Vagina (tissue), 2 donors: ENCODE measurements around the gene GLUD2.
"Not testable (repeated sequence)": the region's sequence is repeated elsewhere in the genome, so short reads cannot be mapped to it uniquely, and the experiment has no call there.

Source experiments
- POLR2AphosphoS5 ChIP-seq, 2 donors: sonication (generic); formaldehyde crosslinking; IDR thresholded peaks; one replicate each; pipeline ENCODE4 v1.9.0; 2017; ENCODE audit warnings: antibody characterized with exemption in 2 of 2, mild to moderate bottlenecking in 2 of 2, low read depth in 1 of 2; ENCODE audit not compliant: insufficient read depth in 1 of 2
- TF ChIP-seq, protein P1 (sequence below), 3 experiments: fragments of 450-650 bp in 2 of 3; fragments of 200-600 bp in 1 of 3; sonication (generic) in 1 of 3; IDR thresholded peaks; one replicate each; pipeline ENCODE4 v1.5.1; 2017 to 2019; ENCODE audit warnings: antibody characterized with exemption in 3 of 3, mild to moderate bottlenecking in 2 of 3, moderate library complexity in 2 of 3

DNA sequence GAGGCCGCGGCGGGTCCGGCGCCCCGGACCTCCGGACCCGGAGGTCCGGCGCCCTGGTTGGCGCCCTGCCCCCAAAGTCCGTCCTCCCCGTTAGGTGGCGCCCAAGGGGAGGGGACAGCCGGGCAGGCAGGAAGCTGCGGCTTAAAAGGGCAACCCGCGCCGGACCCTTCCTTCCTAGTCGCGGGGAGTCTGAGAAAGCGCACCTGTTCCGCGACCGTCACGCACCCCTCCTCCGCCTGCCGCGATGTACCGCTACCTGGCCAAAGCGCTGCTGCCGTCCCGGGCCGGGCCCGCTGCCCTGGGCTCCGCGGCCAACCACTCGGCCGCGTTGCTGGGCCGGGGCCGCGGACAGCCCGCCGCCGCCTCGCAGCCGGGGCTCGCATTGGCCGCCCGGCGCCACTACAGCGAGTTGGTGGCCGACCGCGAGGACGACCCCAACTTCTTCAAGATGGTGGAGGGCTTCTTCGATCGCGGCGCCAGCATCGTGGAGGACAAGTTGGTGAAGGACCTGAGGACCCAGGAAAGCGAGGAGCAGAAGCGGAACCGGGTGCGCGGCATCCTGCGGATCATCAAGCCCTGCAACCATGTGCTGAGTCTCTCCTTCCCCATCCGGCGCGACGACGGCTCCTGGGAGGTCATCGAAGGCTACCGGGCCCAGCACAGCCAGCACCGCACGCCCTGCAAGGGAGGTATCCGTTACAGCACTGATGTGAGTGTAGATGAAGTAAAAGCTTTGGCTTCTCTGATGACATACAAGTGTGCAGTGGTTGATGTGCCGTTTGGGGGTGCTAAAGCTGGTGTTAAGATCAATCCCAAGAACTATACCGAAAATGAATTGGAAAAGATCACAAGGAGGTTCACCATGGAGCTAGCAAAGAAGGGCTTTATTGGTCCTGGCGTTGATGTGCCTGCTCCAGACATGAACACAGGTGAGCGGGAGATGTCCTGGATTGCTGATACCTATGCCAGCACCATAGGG is at the start of gene GLUD2:
- TF ChIP-seq, protein P1, sequence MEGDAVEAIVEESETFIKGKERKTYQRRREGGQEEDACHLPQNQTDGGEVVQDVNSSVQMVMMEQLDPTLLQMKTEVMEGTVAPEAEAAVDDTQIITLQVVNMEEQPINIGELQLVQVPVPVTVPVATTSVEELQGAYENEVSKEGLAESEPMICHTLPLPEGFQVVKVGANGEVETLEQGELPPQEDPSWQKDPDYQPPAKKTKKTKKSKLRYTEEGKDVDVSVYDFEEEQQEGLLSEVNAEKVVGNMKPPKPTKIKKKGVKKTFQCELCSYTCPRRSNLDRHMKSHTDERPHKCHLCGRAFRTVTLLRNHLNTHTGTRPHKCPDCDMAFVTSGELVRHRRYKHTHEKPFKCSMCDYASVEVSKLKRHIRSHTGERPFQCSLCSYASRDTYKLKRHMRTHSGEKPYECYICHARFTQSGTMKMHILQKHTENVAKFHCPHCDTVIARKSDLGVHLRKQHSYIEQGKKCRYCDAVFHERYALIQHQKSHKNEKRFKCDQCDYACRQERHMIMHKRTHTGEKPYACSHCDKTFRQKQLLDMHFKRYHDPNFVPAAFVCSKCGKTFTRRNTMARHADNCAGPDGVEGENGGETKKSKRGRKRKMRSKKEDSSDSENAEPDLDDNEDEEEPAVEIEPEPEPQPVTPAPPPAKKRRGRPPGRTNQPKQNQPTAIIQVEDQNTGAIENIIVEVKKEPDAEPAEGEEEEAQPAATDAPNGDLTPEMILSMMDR (IDR thresholded peaks at IDR 0.05) = peak in 1 of 3 experiments; percentile 11
- not testable (repeated sequence) for TF ChIP-seq POLR2AphosphoS5 (IDR thresholded peaks at IDR 0.05; ENCODE audit: insufficient read depth in 1 of 2, low read depth in 1 of 2)
